ENCODE measurements around the gene SPAG7.

- TF ChIP-seq CTCF (IDR thresholded peaks at IDR 0.05; ENCODE audit: low read length) = no peak
- no peak for TF ChIP-seq EZH2 (IDR thresholded peaks at IDR 0.05; ENCODE audit: borderline replicate concordance, low read length)
Observed at GRCh38 chr17:4969047-4969550, 1.5 kb upstream of the SPAG7 start.

Data from OCI-LY1 (cell line).